Keratinocyte (primary cell): ENCODE results near the gene BMX. TPM values are rescaled to one million over a fixed set of nuclear protein-coding genes. Genes with fewer than 3 reads are reported as not detected.

ENCODE experiments used
- DNase-seq: peaks from one replicate; pipeline ENCODE4 v3.0.0-alpha.2; 2011; ENCODE audit warnings: low read depth, missing footprints, low spot score
- FAIRE-seq: peaks from 2 replicates; lab custom pipeline; 2011; peaks lifted over from hg19 to GRCh38; lab: Jason Lieb, UNC
- H2AFZ ChIP-seq: 2 replicates; pipeline ENCODE4 v1.6.0; 2012; ENCODE audit warnings: low read length, control low read depth, inconsistent platforms; ENCODE audit not compliant: control insufficient read depth
- H3K27ac ChIP-seq: 2 replicates; pipeline ENCODE4 v1.5.1; 2011; ENCODE audit warnings: low read length; ENCODE audit not compliant: control insufficient read depth, insufficient read depth
- H3K27me3 ChIP-seq: 3 replicates; pipeline ENCODE4 v1.6.0; 2011; ENCODE audit warnings: low read length; ENCODE audit not compliant: control insufficient read depth, insufficient read depth; ENCODE audit errors: extremely low read depth
- H3K36me3 ChIP-seq, 2 experiments: 2 replicates in 1 of 2; 3 replicates in 1 of 2; pipeline ENCODE4 v1.5.1; 2011; ENCODE audit warnings: low read length in 2 of 2, mild to moderate bottlenecking in 1 of 2; ENCODE audit not compliant: control insufficient read depth in 2 of 2, insufficient read depth in 2 of 2; ENCODE audit errors: extremely low read depth in 1 of 2
- H3K4me1 ChIP-seq: 3 replicates; pipeline ENCODE4 v1.5.1; 2011; ENCODE audit warnings: low read length; ENCODE audit not compliant: control insufficient read depth, insufficient read depth; ENCODE audit errors: extremely low read depth
- H3K4me2 ChIP-seq: 3 replicates; pipeline ENCODE4 v1.6.0; 2011; ENCODE audit warnings: low read depth, low read length; ENCODE audit not compliant: control insufficient read depth, insufficient read depth; ENCODE audit errors: extremely low read depth
- H3K4me3 ChIP-seq, 3 experiments: fragments of 200-600 bp in 1 of 3; sonication (generic) in 1 of 3; 2 replicates in 2 of 3; 3 replicates in 1 of 3; pipeline ENCODE4 v1.5.1; 2011 to 2016; ENCODE audit warnings: low read length in 3 of 3, mild to moderate bottlenecking in 3 of 3, control low read depth in 2 of 3, inconsistent platforms in 1 of 3, low read depth in 1 of 3, mixed read lengths in 1 of 3, mixed run types in 1 of 3, moderate library complexity in 1 of 3; ENCODE audit not compliant: control insufficient read depth in 2 of 3, insufficient read depth in 2 of 3; ENCODE audit errors: extremely low read depth in 1 of 3
- H3K79me2 ChIP-seq: 2 replicates; pipeline ENCODE4 v1.6.0; 2012; ENCODE audit warnings: low read length; ENCODE audit not compliant: control insufficient read depth, insufficient read depth
- H3K9ac ChIP-seq: 3 replicates; pipeline ENCODE4 v1.6.0; 2011; ENCODE audit warnings: low read length; ENCODE audit not compliant: control insufficient read depth, insufficient read depth; ENCODE audit errors: extremely low read depth
- H3K9me1 ChIP-seq: 3 replicates; pipeline ENCODE4 v1.6.0; 2011; ENCODE audit warnings: low read length; ENCODE audit not compliant: control insufficient read depth, insufficient read depth; ENCODE audit errors: extremely low read depth
- H3K9me3 ChIP-seq: 2 replicates; pipeline ENCODE4 v1.5.1; 2012; ENCODE audit warnings: low read depth, low read length; ENCODE audit not compliant: control insufficient read depth
- H4K20me1 ChIP-seq: 3 replicates; pipeline ENCODE4 v1.6.0; 2011; ENCODE audit warnings: low read length; ENCODE audit not compliant: control insufficient read depth, insufficient read depth; ENCODE audit errors: extremely low read depth
- CTCF ChIP-seq, 3 experiments: IDR thresholded peaks in 1 of 3; conservative IDR thresholded peaks in 1 of 3; optimal IDR thresholded peaks in 1 of 3; 2 replicates in 2 of 3; 3 replicates in 1 of 3; pipeline versions ENCODE3 to v1.5.1; 2011; ENCODE audit warnings: low read length in 3 of 3, mild to moderate bottlenecking in 3 of 3, moderate library complexity in 2 of 3, control low read depth in 1 of 3, inconsistent platforms in 1 of 3; ENCODE audit not compliant: insufficient read depth in 2 of 3; ENCODE audit errors: extremely low read depth in 1 of 3
- EZH2 ChIP-seq: IDR thresholded peaks from one replicate; pipeline ENCODE4 v1.6.1; 2012; ENCODE audit warnings: inconsistent platforms, mild to moderate bottlenecking, low read length, moderate library complexity
- dilution Hi-C: fragments of 300-500 bp; cut with MboI; formaldehyde crosslinking; loops from one replicate; pipeline ENCODE4 v1.7.0; 2020; ENCODE audit warnings: low sequenced_read_pairs; ENCODE audit not compliant: extremely low pct_ligation_motif_present
- polyA plus RNA-seq, 5 experiments: library from polyadenylated mRNA; depleted of rRNA in 3 of 5; stranded (reverse) in 3 of 5; stranded (forward) in 1 of 5; unstranded in 1 of 5; fragments of >200 nt; gene quantifications; 1 replicate in 1 of 5; 2 replicates in 3 of 5; 3 replicates in 1 of 5; pipeline versions ENCODE4 v1.2.1 to v1.2.3, GENCODE V29; 2011 to 2012; ENCODE audit warnings: missing spikeins in 2 of 5, low read depth in 1 of 5, low replicate concordance in 1 of 5

The BMX gene
- polyA plus RNA-seq, 1 donor (not counting 4 experiments of a cell fraction or from before 2014, with no cell fraction given), result 0.09 TPM

- dilution Hi-C loops, result no loop called here
- peaks cover 21% of the 10 kb centered on the region for H3K4me1 ChIP-seq
- no peaks in the 10 kb centered on the region for H3K36me3 ChIP-seq
- no peaks in the 10 kb centered on the region for H3K27me3 ChIP-seq
- no peaks in the 10 kb centered on the region for H4K20me1 ChIP-seq
- FAIRE-seq (no peak), DNase-seq (no peak)
- H3K4me3 ChIP-seq, result no peak overlapping the region
- H3K79me2 ChIP-seq, result no peaks in the 10 kb centered on the region
- H3K9me3 ChIP-seq, result no peaks in the 10 kb centered on the region
- no peak overlapping the region for H3K4me2 ChIP-seq
- H3K9me1 ChIP-seq, result no peaks in the 10 kb centered on the region
- no peak overlapping the region for H3K27ac ChIP-seq
- no peak overlapping the region for H3K9ac ChIP-seq
- TF ChIP-seq CTCF (optimal IDR thresholded peaks at IDR 0.05 in 1 of 3, IDR thresholded peaks at IDR 0.05 in 1 of 3, conservative IDR thresholded peaks at IDR 0.05 in 1 of 3; ENCODE audit: extremely low read depth in 1 of 3, insufficient read depth in 2 of 3, low read length in 3 of 3) (no peak), EZH2 (no peak)
- no peak overlapping the region for H2AFZ ChIP-seq
Observed at GRCh38 chrX:15501506-15501905, 899 bp downstream of the BMX start.

GRCh38 chrX:15504661-15505060 is 4.1 kb downstream of the BMX start:
- no peak overlapping the region for H3K9ac ChIP-seq
- dilution Hi-C loops, result no loop called here
- H4K20me1 ChIP-seq, result no peaks in the 10 kb centered on the region
- H3K4me3 ChIP-seq, result peak overlapping the region in 1 of 3 experiments; percentile 41
- TF ChIP-seq EZH2, result no peak
- TF ChIP-seq CTCF (optimal IDR thresholded peaks at IDR 0.05 in 1 of 3, IDR thresholded peaks at IDR 0.05 in 1 of 3, conservative IDR thresholded peaks at IDR 0.05 in 1 of 3; ENCODE audit: extremely low read depth in 1 of 3, insufficient read depth in 2 of 3, low read length in 3 of 3), result no peak
- no peaks in the 10 kb centered on the region for H3K9me3 ChIP-seq
- H3K9me1 ChIP-seq, result no peaks in the 10 kb centered on the region
- H3K79me2 ChIP-seq, result no peaks in the 10 kb centered on the region
- peak overlapping the region; percentile 66 for H3K27ac ChIP-seq
- no peak for DNase-seq
- peaks cover 13% of the 10 kb centered on the region for H3K4me1 ChIP-seq
- peak overlapping the region; percentile 77 for H3K4me2 ChIP-seq
- FAIRE-seq, result peak; percentile 5
- H3K36me3 ChIP-seq, result no peaks in the 10 kb centered on the region
- H3K27me3 ChIP-seq, result no peaks in the 10 kb centered on the region
- peak overlapping the region; percentile 57 for H2AFZ ChIP-seq
